Adrenal gland (tissue), 5 donors: ENCODE measurements around the gene KCNH1.

ENCODE experiments used
- CTCF ChIP-seq, 6 experiments: fragments of 450-650 bp in 4 of 6; fragments of 200-600 bp in 2 of 6; sonication (generic) in 1 of 6; IDR thresholded peaks; 1 replicate in 5 of 6; 2 replicates in 1 of 6; pipeline versions ENCODE4 v1.5.1 to v1.8.0; 2016 to 2021; ENCODE audit warnings: antibody characterized with exemption in 6 of 6, mild to moderate bottlenecking in 2 of 6, moderate library complexity in 1 of 6
- POLR2A ChIP-seq, 2 donors: fragments of 450-650 bp; IDR thresholded peaks; one replicate each; pipeline ENCODE4 v1.6.1; 2017; ENCODE audit warnings: antibody characterized with exemption in 2 of 2, mild to moderate bottlenecking in 2 of 2, moderate library complexity in 1 of 2
- donor health status: DM: no; HTN: no; CAD: no.

DNA sequence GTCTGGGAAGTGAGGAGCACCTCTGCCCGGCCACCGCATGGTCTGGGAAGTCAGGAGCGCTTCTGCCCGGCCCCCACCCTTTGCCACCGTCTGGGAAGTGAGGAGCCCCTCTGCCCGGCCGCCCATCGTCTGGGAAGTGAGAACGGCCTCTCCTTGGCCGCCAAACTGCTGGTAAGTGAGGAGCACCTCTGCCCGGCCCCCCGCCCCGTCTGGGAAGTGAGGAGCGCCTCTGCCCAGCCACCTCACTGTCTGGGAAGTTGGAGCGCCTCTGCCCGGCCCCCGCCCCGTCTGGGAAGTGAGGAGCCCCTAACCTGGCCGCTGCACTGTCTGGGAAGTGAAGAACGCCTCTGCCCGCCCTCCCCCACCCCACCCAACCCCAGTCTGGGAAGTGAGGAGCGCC is 22.6 kb downstream of the KCNH1 start:
- TF ChIP-seq CTCF (IDR thresholded peaks at IDR 0.05) (no peak), POLR2A (IDR thresholded peaks at IDR 0.05) (no peak)
